ENCODE data around the gene NFKB1. TPM values are rescaled to one million over a fixed set of nuclear protein-coding genes. Genes with fewer than 3 reads are reported as not detected.
"Not testable (repeated sequence)": the region's sequence is repeated elsewhere in the genome, so short reads cannot be mapped to it uniquely, and the experiment has no call there.

The NFKB1 gene
- total RNA-seq, 2 donors from 2014 or later: 17.8 to 19.3 TPM

DNA sequence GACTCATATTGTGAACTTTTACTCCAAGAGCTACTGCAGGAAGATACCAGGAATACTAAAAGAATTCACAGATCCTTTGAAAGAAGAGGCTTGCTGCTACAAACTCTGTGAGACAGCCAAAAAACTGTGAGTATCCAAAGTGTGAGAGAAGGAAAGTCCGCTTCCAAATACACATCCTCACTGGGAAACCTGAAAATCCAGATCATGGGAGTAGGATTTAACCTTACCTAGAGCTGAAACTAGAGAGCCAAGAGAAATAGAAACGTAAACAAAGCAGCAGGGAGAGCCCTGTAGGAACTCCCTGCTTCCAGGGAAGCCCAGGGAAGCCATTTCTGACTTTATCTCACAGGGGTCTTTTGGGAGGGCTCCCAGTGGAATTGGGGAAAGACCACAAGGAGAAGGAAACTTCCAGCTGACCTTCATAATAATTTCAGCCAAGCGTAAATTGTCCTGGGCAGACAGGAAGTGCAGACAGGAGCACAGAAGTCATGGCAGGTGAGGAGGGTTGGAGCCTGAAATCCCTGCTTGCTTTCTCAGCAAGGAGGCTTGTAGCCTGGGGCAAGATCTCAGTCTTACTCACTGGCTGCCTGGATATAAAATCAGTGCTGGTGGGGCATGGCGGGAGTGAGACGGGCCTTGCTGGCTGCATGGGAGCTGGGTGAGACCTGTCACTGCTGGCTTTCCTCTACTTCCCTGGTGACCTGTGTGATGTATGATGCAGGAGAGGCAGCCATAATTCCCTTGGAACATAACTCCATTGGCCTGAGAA is 26.2 kb upstream of the NFKB1 start:
- Histone ChIP-seq H3K4me1 (no peaks in the 10 kb centered on the region), H3K27me3 (no peaks in the 10 kb centered on the region), H3K36me3 (no peaks in the 10 kb centered on the region), H3K4me3 (no peak overlapping the region), H3K27ac (no peak overlapping the region), H3K9me3 (peaks cover 0 to 31% of the 10 kb centered on the region in 2 donors)
- TF ChIP-seq, protein P1, sequence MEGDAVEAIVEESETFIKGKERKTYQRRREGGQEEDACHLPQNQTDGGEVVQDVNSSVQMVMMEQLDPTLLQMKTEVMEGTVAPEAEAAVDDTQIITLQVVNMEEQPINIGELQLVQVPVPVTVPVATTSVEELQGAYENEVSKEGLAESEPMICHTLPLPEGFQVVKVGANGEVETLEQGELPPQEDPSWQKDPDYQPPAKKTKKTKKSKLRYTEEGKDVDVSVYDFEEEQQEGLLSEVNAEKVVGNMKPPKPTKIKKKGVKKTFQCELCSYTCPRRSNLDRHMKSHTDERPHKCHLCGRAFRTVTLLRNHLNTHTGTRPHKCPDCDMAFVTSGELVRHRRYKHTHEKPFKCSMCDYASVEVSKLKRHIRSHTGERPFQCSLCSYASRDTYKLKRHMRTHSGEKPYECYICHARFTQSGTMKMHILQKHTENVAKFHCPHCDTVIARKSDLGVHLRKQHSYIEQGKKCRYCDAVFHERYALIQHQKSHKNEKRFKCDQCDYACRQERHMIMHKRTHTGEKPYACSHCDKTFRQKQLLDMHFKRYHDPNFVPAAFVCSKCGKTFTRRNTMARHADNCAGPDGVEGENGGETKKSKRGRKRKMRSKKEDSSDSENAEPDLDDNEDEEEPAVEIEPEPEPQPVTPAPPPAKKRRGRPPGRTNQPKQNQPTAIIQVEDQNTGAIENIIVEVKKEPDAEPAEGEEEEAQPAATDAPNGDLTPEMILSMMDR (IDR thresholded peaks at IDR 0.05): no peak
- DNase-seq (ENCODE audit: low spot score): no peak

DNA sequence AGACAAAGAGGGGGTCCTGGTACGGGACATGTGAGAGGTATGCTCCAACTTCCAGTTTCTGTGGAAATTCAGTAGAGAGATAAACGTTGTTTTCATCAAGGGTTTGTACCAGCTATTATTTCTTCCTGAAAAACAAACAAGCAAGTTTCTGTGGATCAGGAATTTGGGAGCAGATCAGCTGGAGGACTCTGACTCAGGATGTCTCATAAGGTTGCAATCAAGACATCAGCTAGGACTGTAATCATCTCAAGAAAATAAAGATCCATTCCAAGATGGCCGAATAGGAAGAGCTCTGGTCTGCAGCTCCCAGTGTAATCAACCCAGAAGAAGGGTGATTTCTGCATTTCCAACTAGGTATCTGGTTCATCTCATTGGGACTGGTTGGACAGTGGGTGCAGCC is 23.5 kb upstream of the NFKB1 start:
- H3K27me3 ChIP-seq: no peaks in the 10 kb centered on the region
- H3K9me3 ChIP-seq: peaks cover 0 to 31% of the 10 kb centered on the region in 2 donors
- no peak overlapping the region for H3K27ac ChIP-seq
- no peak overlapping the region for H3K4me3 ChIP-seq
- no peaks in the 10 kb centered on the region for H3K36me3 ChIP-seq
- DNase-seq (ENCODE audit: low spot score): no peak
- TF ChIP-seq, protein P1 (IDR thresholded peaks at IDR 0.05): no peak
- no peaks in the 10 kb centered on the region for H3K4me1 ChIP-seq

GRCh38 chr4:102478186-102478585 is 23.0 kb upstream of the NFKB1 start:
- Histone ChIP-seq H3K9me3 (peaks cover 0 to 31% of the 10 kb centered on the region in 2 donors), H3K36me3 (no peaks in the 10 kb centered on the region), H3K27me3 (no peaks in the 10 kb centered on the region), H3K27ac (no peak overlapping the region), H3K4me1 (no peaks in the 10 kb centered on the region), H3K4me3 (no peak overlapping the region)
- DNase-seq (ENCODE audit: low spot score): no peak
- TF ChIP-seq, protein P1 (IDR thresholded peaks at IDR 0.05): no peak

DNA sequence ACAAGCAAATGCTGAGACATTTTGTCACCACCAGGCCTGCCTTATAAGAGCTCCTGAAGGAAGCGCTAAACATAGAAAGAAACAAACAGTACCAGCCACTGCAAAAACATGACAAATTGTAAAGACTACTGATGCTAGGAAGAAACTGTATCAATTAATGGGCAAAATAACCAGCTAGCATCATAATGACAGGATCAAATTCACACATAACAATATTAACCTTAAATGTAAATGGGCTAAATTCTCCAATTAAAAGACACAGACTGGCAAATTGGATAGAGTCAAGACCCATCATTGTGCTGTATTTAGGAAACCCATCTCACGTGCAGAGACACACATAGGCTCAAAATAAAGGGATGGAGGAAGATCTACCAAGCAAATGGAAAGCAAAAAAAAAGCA is 21.3 kb upstream of the NFKB1 start:
- H3K4me1 ChIP-seq; H3K4me3 ChIP-seq; H3K27ac ChIP-seq; DNase-seq (ENCODE audit: low spot score); H3K36me3 ChIP-seq; H3K27me3 ChIP-seq: not testable (repeated sequence)
- peaks cover 0 to 29% of the 10 kb centered on the region in 2 donors for H3K9me3 ChIP-seq

GRCh38 chr4:102483120-102483519 is 18.0 kb upstream of the NFKB1 start:
- Histone ChIP-seq H3K4me3 (no peak overlapping the region), H3K4me1 (no peaks in the 10 kb centered on the region), H3K27ac (no peak overlapping the region), H3K27me3 (no peaks in the 10 kb centered on the region), H3K36me3 (no peaks in the 10 kb centered on the region), H3K9me3 (peaks cover 0 to 8% of the 10 kb centered on the region in 2 donors)
- TF ChIP-seq, protein P1 (IDR thresholded peaks at IDR 0.05): no peak
- DNase-seq (ENCODE audit: low spot score): no peak

GRCh38 chr4:102483990-102484692 is 17.0 kb upstream of the NFKB1 start:
- not testable (repeated sequence) for H3K27ac ChIP-seq; H3K36me3 ChIP-seq; H3K4me1 ChIP-seq; DNase-seq (ENCODE audit: low spot score); H3K9me3 ChIP-seq; H3K4me3 ChIP-seq; H3K27me3 ChIP-seq
